Measurements from ENCODE around the gene TAX1BP1. TPM values are rescaled to one million over a fixed set of nuclear protein-coding genes. Genes with fewer than 3 reads are reported as not detected.

The TAX1BP1 gene
- total and polyA plus RNA-seq, 2 of the 13 experiments (the other 11 are each of a cell fraction or from before 2014, with no cell fraction given), result 95.2 to 98.9 TPM

- TF ChIP-seq ZBTB33 (CRISPR knock-in tag; IDR thresholded peaks at IDR 0.05) (no peak), ATF1 (CRISPR knock-in tag; IDR thresholded peaks at IDR 0.05) (no peak), NFIB (CRISPR knock-in tag; IDR thresholded peaks at IDR 0.05; ENCODE audit: borderline replicate concordance) (no peak), ZNF446 (CRISPR knock-in tag; IDR thresholded peaks at IDR 0.05) (no peak), ZNF441 (CRISPR knock-in tag; IDR thresholded peaks at IDR 0.05; ENCODE audit: borderline replicate concordance) (no peak), TRAFD1 (CRISPR knock-in tag; IDR thresholded peaks at IDR 0.05; ENCODE audit: borderline replicate concordance) (no peak)
These were observed 131.1 kb downstream of the TAX1BP1 start (continued) for GRCh38 chr7:27871086-27871485.

- ChIA-PET POLR2A (no interaction called here), CTCF (ENCODE audit: low intra/inter-chr PET ratio, low total read pairs) (no interaction called here)
- H3K4me2 ChIP-seq (ENCODE audit: low read depth, low read length), result no peak overlapping the region
- no peak for TF ChIP-seq STAG1 (CRISPR knock-in tag; IDR thresholded peaks at IDR 0.05)
- TF ChIP-seq E2F2 (CRISPR knock-in tag; IDR thresholded peaks at IDR 0.05; ENCODE audit: borderline replicate concordance), result no peak
- no peak for TF ChIP-seq ZFP62 (CRISPR knock-in tag; IDR thresholded peaks at IDR 0.05)
- TF ChIP-seq ZNF512B (CRISPR knock-in tag; IDR thresholded peaks at IDR 0.05; ENCODE audit: borderline replicate concordance), result no peak
- TF ChIP-seq ZNF570 (CRISPR knock-in tag; IDR thresholded peaks at IDR 0.05; ENCODE audit: borderline replicate concordance), result no peak
- BruUV-seq (replicated peaks), result no TSS peak
- H3K27me3 ChIP-seq (ENCODE audit: control insufficient read depth in 1 of 2, insufficient read depth in 2 of 2, low read length in 2 of 2), result peaks cover 0 to 52% of the 10 kb centered on the region in 2 experiments; a peak in 4 of 5 replicates
- intact Hi-C loops (cut with micrococcal nuclease; ENCODE audit: unreplicated experiment) (no loop called here), in situ Hi-C loops (cut with HindIII; ENCODE audit: extremely low pct_ligation_motif_present, low pct_unique_long_range_greater_than_20kb) (no loop called here)
- H3K36me3 ChIP-seq (replicated peaks in 1 of 2; ENCODE audit: control insufficient read depth in 1 of 2, insufficient read depth in 2 of 2, low read length in 2 of 2), result no peaks in the 10 kb centered on the region
- WGBS (ENCODE audit: low lambda C conversion rate), result 35% methylated on average over 6 of the region's 6 CpGs
- FAIRE-seq, result no peak
- H3K9ac ChIP-seq (ENCODE audit: insufficient read depth, low read depth, low read length), result no peak overlapping the region
- no peaks in the 10 kb centered on the region for H3K79me2 ChIP-seq (ENCODE audit: insufficient read depth, low read length)
- H3K27ac ChIP-seq (ENCODE audit: extremely low read length, insufficient read depth, low read length), result no peak overlapping the region
- no peak for ATAC-seq
- no peak overlapping the region for H3K4me3 ChIP-seq (replicated peaks in 1 of 3; ENCODE audit: insufficient read depth in 1 of 3, low read depth in 2 of 3, low read length in 3 of 3)
- no peak overlapping the region for H2AFZ ChIP-seq (ENCODE audit: low read length)
- H4K20me1 ChIP-seq (ENCODE audit: insufficient read depth, low read length), result no peaks in the 10 kb centered on the region
- no peaks in the 10 kb centered on the region for H3K9me3 ChIP-seq (ENCODE audit: low read length)
- DNase-seq (ENCODE audit: low spot score), result no peak
- no peaks in the 10 kb centered on the region for H3K4me1 ChIP-seq (ENCODE audit: insufficient read depth, low read length)
These were observed 131.9 kb downstream of the TAX1BP1 start for GRCh38 chr7:27871866-27872265.
